Neuronal stem cell (in vitro differentiated cells): Measurements from ENCODE around the gene METTL2B. TPM values are rescaled to one million over a fixed set of nuclear protein-coding genes. Genes with fewer than 3 reads are reported as not detected.
"Not testable (repeated sequence)": the region's sequence is repeated elsewhere in the genome, so short reads cannot be mapped to it uniquely, and the experiment has no call there.

Experiments used
- DNase-seq: peaks from one replicate; pipeline ENCODE4 v3.0.0-alpha.2; 2013; ENCODE audit warnings: low spot score
- H2AFZ ChIP-seq: one replicate; pipeline ENCODE4 v1.6.1; 2013; ENCODE audit warnings: mild to moderate bottlenecking, low read length, inconsistent platforms
- H2AK5ac ChIP-seq: 2 replicates; pipeline ENCODE4 v1.6.1; 2013; ENCODE audit warnings: low read depth, mild to moderate bottlenecking, inconsistent platforms, low read length, moderate library complexity, mixed read lengths
- H2BK120ac ChIP-seq: 2 replicates; pipeline ENCODE4 v1.6.1; 2013; ENCODE audit warnings: low read depth, mild to moderate bottlenecking, inconsistent platforms, low read length, moderate library complexity, mixed read lengths
- H2BK12ac ChIP-seq: one replicate; pipeline ENCODE4 v1.6.1; 2013; ENCODE audit warnings: low read length, inconsistent platforms
- H2BK15ac ChIP-seq: 2 replicates; pipeline ENCODE4 v1.6.1; 2013; ENCODE audit warnings: mild to moderate bottlenecking, low read length, inconsistent platforms, mixed read lengths
- H2BK5ac ChIP-seq: one replicate; pipeline ENCODE4 v1.6.1; 2013; ENCODE audit warnings: inconsistent platforms, mild to moderate bottlenecking, low read length, moderate library complexity
- H3K14ac ChIP-seq: one replicate; pipeline ENCODE4 v1.6.1; 2013; ENCODE audit warnings: low read length, inconsistent platforms
- H3K18ac ChIP-seq: 2 replicates; pipeline ENCODE4 v1.6.1; 2013; ENCODE audit warnings: low read length, inconsistent platforms
- H3K23ac ChIP-seq: 2 replicates; pipeline ENCODE4 v1.6.1; 2013; ENCODE audit warnings: low read depth, mild to moderate bottlenecking, mixed read lengths, low read length, inconsistent platforms; ENCODE audit not compliant: poor library complexity
- H3K27ac ChIP-seq: replicated peaks from 3 replicates; pipeline ENCODE4 v1.5.1; 2013; ENCODE audit warnings: low read length, inconsistent platforms
- H3K27me3 ChIP-seq, 3 experiments: 2 replicates each; pipeline ENCODE4 v1.6.1; 2013; ENCODE audit warnings: low read length in 3 of 3, mild to moderate bottlenecking in 2 of 3, inconsistent platforms in 1 of 3, low read depth in 1 of 3, mixed read lengths in 1 of 3, moderate library complexity in 1 of 3; ENCODE audit not compliant: control insufficient read depth in 3 of 3, insufficient read depth in 3 of 3
- H3K36me3 ChIP-seq, 2 donors: replicated peaks in 1 of 2; 2 replicates each; pipeline ENCODE4 v1.6.1; 2013; ENCODE audit warnings: low read length in 2 of 2; ENCODE audit not compliant: control insufficient read depth in 2 of 2, insufficient read depth in 2 of 2
- H3K4ac ChIP-seq: 2 replicates; pipeline ENCODE4 v1.6.1; 2013; ENCODE audit warnings: inconsistent platforms, mild to moderate bottlenecking, low read length, moderate library complexity
- H3K4me1 ChIP-seq, 2 donors: 1 replicate in 1 of 2; 2 replicates in 1 of 2; pipeline ENCODE4 v1.6.1; 2013; ENCODE audit warnings: low read length in 2 of 2, low read depth in 1 of 2; ENCODE audit not compliant: control insufficient read depth in 2 of 2, insufficient read depth in 1 of 2
- H3K4me2 ChIP-seq: one replicate; pipeline ENCODE4 v1.6.1; 2013; ENCODE audit warnings: mild to moderate bottlenecking, low read length, inconsistent platforms; ENCODE audit not compliant: insufficient read depth, poor library complexity, severe bottlenecking
- H3K4me3 ChIP-seq, 2 donors: 2 replicates each; pipeline ENCODE4 v1.5.1; 2013; ENCODE audit warnings: low read length in 2 of 2, mild to moderate bottlenecking in 2 of 2, inconsistent platforms in 1 of 2, moderate library complexity in 1 of 2
- H3K79me1 ChIP-seq: one replicate; pipeline ENCODE4 v1.6.1; 2013; ENCODE audit warnings: low read depth, mild to moderate bottlenecking, inconsistent platforms, low read length, moderate library complexity
- H3K9ac ChIP-seq: one replicate; pipeline ENCODE4 v1.6.1; 2013; ENCODE audit warnings: mild to moderate bottlenecking, low read depth, low read length, inconsistent platforms; ENCODE audit not compliant: poor library complexity
- H3K9me3 ChIP-seq, 2 donors: replicated peaks in 1 of 2; 2 replicates each; pipeline versions ENCODE3 to v1.6.1; 2013; ENCODE audit warnings: low read length in 2 of 2, mild to moderate bottlenecking in 2 of 2, inconsistent platforms in 1 of 2, low read depth in 1 of 2, mixed read lengths in 1 of 2, moderate library complexity in 1 of 2; ENCODE audit not compliant: control insufficient read depth in 2 of 2, insufficient read depth in 1 of 2
- H4K8ac ChIP-seq: one replicate; pipeline ENCODE4 v1.6.1; 2013; ENCODE audit warnings: low read depth, mild to moderate bottlenecking, inconsistent platforms, low read length, moderate library complexity
- H4K91ac ChIP-seq: one replicate; pipeline ENCODE4 v1.6.1; 2013; ENCODE audit warnings: low read length, low read depth, mild to moderate bottlenecking, inconsistent platforms; ENCODE audit not compliant: poor library complexity
- WGBS, 2 donors: extraction: QIAGEN DNeasy Blood & Tissue Kit; methylation state at CpG; one replicate each; pipeline ENCODE4 v1.1.7; 2013; ENCODE audit warnings: missing lambda C conversion rate in 2 of 2, mixed read lengths in 1 of 2; ENCODE audit not compliant: insufficient read length in 2 of 2, insufficient replicate concordance in 1 of 2; ENCODE audit errors: extremely low coverage in 2 of 2; 5-methylcytosine and 5-hydroxymethylcytosine counted together
- small RNA-seq: library from polyadenylated mRNA; stranded (forward); fragments of <200 nt; extraction: miRNeasy Mini kit (QIAGEN cat#:217004); gene quantifications from one replicate; pipeline ENCODE3, GENCODE V24; 2013; ENCODE audit not compliant: insufficient read depth

METTL2B gene

DNA sequence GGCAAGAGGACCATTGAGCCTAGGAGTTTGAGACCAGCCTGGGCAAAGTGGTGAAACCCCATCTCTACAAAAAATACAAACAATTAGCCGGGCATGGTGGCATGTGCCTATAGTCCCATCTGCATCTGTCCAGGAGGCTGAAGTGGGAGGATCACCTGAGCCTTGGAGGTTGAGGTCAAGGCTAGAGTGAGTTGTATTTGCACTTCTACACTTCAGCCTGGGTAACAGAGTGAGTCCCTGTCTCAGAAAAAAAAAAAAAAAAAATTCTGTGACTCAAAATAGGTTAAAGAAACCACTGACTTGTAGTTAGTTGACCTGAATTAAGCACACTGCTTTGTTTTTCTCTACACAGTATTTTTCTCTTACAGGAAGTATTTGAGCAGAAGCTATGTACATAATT lies 74.4 kb downstream of the METTL2B start:
- WGBS, 2 donors: no CpG with 5 or more reads among the region's 1 CpG
- Histone ChIP-seq H3K18ac (no peak overlapping the region), H3K9me3 (no peaks in the 10 kb centered on the region), H3K4me3 (no peak overlapping the region), H2BK5ac (no peak overlapping the region), H3K9ac (no peak overlapping the region), H2BK15ac (no peak overlapping the region), H3K27me3 (no peaks in the 10 kb centered on the region), H3K27ac (no peak overlapping the region), H2AFZ (no peak overlapping the region), H3K23ac (no peak overlapping the region), H3K36me3 (peaks cover 2 to 52% of the 10 kb centered on the region in 2 donors), H3K79me1 (peaks cover 2% of the 10 kb centered on the region), H3K4ac (no peak overlapping the region), H2AK5ac (no peak overlapping the region), H4K91ac (no peak overlapping the region), H2BK120ac (no peak overlapping the region), H3K4me1 (no peaks in the 10 kb centered on the region), H2BK12ac (no peak overlapping the region), H3K14ac (no peak overlapping the region), H4K8ac (no peak overlapping the region), H3K4me2 (no peak overlapping the region)
- DNase-seq: no peak

- H2AFZ ChIP-seq, H3K4me3 ChIP-seq, H2BK120ac ChIP-seq: not testable (repeated sequence)
Observed at GRCh38 chr7:128554394-128554793, 77.8 kb downstream of the METTL2B start.

More at GRCh38 chr7:128554394-128554793, 77.8 kb downstream of the METTL2B start:
- not testable (repeated sequence) for H3K4me2 ChIP-seq, H4K8ac ChIP-seq, H3K23ac ChIP-seq, H3K14ac ChIP-seq, H4K91ac ChIP-seq, H3K27ac ChIP-seq, DNase-seq, H3K9ac ChIP-seq, H3K9me3 ChIP-seq, H3K79me1 ChIP-seq, H2BK15ac ChIP-seq, H3K18ac ChIP-seq, H3K27me3 ChIP-seq, H2BK5ac ChIP-seq, H2BK12ac ChIP-seq, H3K4ac ChIP-seq, H2AK5ac ChIP-seq, H3K4me1 ChIP-seq
- no CpG with 5 or more reads among the region's 1 CpG for WGBS, 2 donors
- peaks cover 0 to 40% of the 10 kb centered on the region in 2 donors for H3K36me3 ChIP-seq

Small RNAs within 50 kb of the gene (small RNA-seq; reads per million reads assigned to genes)
- gene AC010655.1 (not detected), gene AC010655.2 (not detected), gene RF00017 (not detected), gene RNU7-54P (not detected)
